GM13976 (cell line): ENCODE results near the gene VWA3B.

Experiments
- DNase-seq: peaks from one replicate; pipeline ENCODE4 v3.0.0; 2012; ENCODE audit warnings: low spot score
- CTCF ChIP-seq: IDR thresholded peaks from 2 replicates; pipeline ENCODE4 v1.5.1; 2012; ENCODE audit warnings: borderline replicate concordance, mild to moderate bottlenecking; ENCODE audit not compliant: insufficient read depth; ENCODE audit errors: extremely low read depth, missing control alignments, control extremely low read depth
- in situ Hi-C: fragments of 300-500 bp; cut with MboI; formaldehyde crosslinking; loops from one replicate; pipeline ENCODE4 v1.12.0; 2022; ENCODE audit warnings: low sequenced_read_pairs, mixed read lengths, inconsistent platforms; ENCODE audit not compliant: unreplicated experiment

Gene VWA3B

DNA sequence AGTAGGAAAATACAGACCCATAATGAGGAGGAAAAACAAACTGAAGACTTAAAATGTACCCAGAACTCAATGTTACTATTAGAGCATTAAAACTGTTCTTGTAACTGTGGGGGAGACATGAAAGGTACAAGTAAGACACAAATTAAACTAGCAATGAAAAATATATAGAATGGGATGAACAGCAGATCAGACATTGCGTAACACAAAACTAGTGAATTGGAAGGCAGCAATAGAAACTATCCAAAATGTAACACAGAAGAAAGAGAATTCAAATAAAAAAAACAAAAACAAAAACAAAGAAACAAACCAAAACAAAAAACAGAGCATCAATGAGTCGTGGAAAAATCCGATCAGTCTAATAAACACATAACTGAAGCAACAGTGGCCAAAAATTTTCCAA lies 132.2 kb downstream of the VWA3B start:
- in situ Hi-C loops, result no loop called here
- TF ChIP-seq CTCF, result no peak
- DNase-seq, result no peak

DNA sequence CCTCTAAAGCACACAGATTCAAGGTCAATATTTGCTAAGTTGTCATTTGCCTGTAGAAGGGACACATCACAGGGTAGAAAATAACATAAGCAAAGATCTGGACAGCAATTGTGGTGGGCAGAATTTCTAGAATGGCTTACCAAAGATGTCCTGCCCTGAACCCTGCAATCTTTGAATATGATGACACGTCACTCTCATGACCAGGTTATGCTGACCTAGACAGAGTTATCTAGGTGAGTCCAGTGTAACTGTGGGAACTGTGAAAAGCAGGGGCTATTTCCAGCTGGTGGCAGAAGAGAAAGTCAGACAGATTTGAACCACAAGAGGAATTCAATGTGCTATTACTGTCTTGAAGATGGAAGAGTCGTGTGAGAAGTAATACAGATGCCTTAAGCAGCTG lies 147.0 kb downstream of the VWA3B start:
- TF ChIP-seq CTCF, result no peak
- no peak for DNase-seq
- in situ Hi-C loops, result no loop called here

DNA sequence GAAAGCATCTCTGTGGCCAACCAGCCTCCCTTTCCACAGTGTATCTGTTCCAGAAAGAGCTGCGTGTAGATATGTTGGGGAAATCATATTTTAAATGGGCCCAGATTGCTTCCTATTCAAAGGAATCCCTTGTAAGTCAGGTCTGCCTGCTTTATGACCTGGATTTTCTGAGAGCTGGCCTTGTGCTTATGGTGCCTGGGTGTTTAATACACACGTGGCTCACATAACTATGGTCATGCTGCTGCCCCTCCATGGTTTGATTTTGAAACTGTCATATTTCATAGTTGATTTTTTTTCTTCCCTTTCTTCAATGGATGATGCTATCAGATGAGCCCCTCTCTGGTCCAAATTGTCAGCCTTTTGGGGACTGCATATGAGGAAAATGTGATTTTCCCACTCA lies 147.8 kb downstream of the VWA3B start:
- no peak for TF ChIP-seq CTCF
- in situ Hi-C loops, result no loop called here

GRCh38 chr2:98236935-98237334 lies 150.0 kb downstream of the VWA3B start:
- no peak for TF ChIP-seq CTCF
- no peak for DNase-seq
- in situ Hi-C loops, result no loop called here

More for the DNA sequence above, 147.8 kb downstream of the VWA3B start:
- no peak for DNase-seq

DNA sequence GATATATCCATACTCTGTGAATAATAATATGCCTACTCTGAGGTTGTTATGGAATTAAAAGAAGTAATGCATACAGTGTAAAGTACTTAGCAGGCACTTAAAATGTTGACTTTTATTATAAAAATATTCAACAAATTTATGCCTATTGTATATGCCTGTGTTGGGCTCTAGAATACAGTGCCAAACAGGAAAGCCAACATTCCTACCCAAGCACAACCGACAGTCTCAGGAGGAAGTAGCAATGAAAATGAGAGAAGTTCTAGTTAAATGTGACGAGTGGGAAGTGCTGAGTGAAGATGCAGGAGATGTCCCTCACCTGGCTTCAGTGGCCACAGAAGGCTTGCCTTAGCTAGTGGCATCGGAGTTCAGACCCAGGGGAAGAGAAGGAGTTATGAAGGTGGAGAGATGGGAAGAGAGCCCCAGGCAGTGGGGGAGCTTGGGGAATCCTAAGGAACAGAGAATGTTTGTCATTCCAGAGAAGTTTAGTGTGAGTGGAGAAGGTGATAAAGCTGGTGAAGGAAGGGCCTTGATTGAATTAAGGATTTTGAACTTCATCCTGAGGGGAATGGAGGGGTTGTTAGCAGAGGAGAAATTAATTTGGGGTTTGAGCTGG lies 153.9 kb downstream of the VWA3B start:
- in situ Hi-C loops, result no loop called here
- no peak for DNase-seq
- no peak for TF ChIP-seq CTCF

DNA sequence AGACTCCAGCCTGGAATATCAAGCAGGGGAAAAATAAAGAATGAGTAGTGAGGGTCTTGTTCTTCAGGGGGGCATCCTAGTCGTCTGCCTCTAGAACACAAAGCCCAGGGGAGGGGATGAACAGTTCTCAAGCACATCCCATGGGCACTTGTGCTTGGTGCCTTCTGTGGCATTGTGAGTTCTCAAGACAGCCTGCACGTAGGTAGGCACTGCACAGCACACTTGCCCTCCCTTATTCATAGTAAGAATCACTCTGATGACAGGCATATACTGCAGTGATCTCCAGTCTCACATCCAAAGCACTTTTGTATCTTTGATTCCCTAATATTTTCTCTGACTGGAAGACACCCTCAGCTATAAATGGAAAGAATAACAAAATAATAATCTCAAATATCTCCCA lies 154.6 kb downstream of the VWA3B start:
- TF ChIP-seq CTCF, result no peak
- in situ Hi-C loops, result no loop called here
- DNase-seq, result no peak

GRCh38 chr2:98242003-98242402 lies 155.0 kb downstream of the VWA3B start:
- no peak for DNase-seq
- no peak for TF ChIP-seq CTCF
- in situ Hi-C loops, result no loop called here
